HEK293 (cell line): Measurements from ENCODE around the gene RRBP1.

Experiments used
- CTCF ChIA-PET: fragments of 350-600 bp; formaldehyde crosslinking; extraction: SDS; loops from one replicate; lab custom pipeline; 2021; ENCODE audit warnings: antibody characterized with exemption; lab: Yijun Ruan, JAX
- POLR2A ChIA-PET: fragments of 300-600 bp; formaldehyde crosslinking; extraction: SDS; loops from one replicate; lab custom pipeline; 2020; ENCODE audit warnings: antibody characterized with exemption, inconsistent platforms; lab: Yijun Ruan, JAX
- H3K27ac ChIP-seq: fragments of 200-500 bp; sonication (Bioruptor generic); 2 replicates; pipeline ENCODE4 v1.5.1; 2014; ENCODE audit warnings: low read depth, low read length, control low read depth, inconsistent platforms; ENCODE audit errors: extremely low read depth
- H3K36me3 ChIP-seq, 2 experiments: fragments of 200-500 bp in 1 of 2; sonication (Bioruptor generic) in 1 of 2; 1 replicate in 1 of 2; 2 replicates in 1 of 2; pipeline ENCODE4 v1.5.1; 2014 to 2017; ENCODE audit warnings: inconsistent platforms in 2 of 2, low read length in 2 of 2; ENCODE audit not compliant: control insufficient read depth in 2 of 2, insufficient read depth in 1 of 2
- H3K4me1 ChIP-seq: fragments of 200-500 bp; sonication (Bioruptor generic); 2 replicates; pipeline ENCODE4 v1.5.1; 2014; ENCODE audit warnings: mild to moderate bottlenecking, low read length, inconsistent platforms; ENCODE audit not compliant: control insufficient read depth, insufficient read depth
- H3K4me3 ChIP-seq: 2 replicates; pipeline ENCODE4 v1.5.1; 2011; ENCODE audit warnings: low read depth, mild to moderate bottlenecking, control low read depth, low read length, moderate library complexity
- H3K9me3 ChIP-seq: fragments of 200-500 bp; sonication (Bioruptor generic); 2 replicates; pipeline ENCODE4 v1.5.1; 2014; ENCODE audit warnings: low read depth, low read length, inconsistent platforms; ENCODE audit not compliant: control insufficient read depth, insufficient read depth
- FEZF1 ChIP-seq: fragments of 450-650 bp; formaldehyde crosslinking; IDR thresholded peaks from 2 replicates; pipeline ENCODE4 v1.5.1; 2016; ENCODE audit warnings: missing biosample characterization, missing genetic modification characterization
- GFI1B ChIP-seq: fragments of 450-650 bp; formaldehyde crosslinking; IDR thresholded peaks from 2 replicates; pipeline ENCODE4 v1.5.1; 2016; ENCODE audit warnings: missing biosample characterization, missing genetic modification characterization
- HOXA7 ChIP-seq: sonication (generic); formaldehyde crosslinking; IDR thresholded peaks from 2 replicates; pipeline ENCODE4 v1.8.1; 2022; ENCODE audit warnings: missing genetic modification reagents, borderline replicate concordance
- KLF16 ChIP-seq: fragments of 450-650 bp; formaldehyde crosslinking; IDR thresholded peaks from 2 replicates; pipeline ENCODE4 v1.5.1; 2017; ENCODE audit warnings: missing biosample characterization, missing genetic modification characterization
- REPIN1 ChIP-seq: fragments of 450-650 bp; formaldehyde crosslinking; IDR thresholded peaks from 2 replicates; pipeline ENCODE4 v1.5.1; 2017; ENCODE audit warnings: missing biosample characterization, missing genetic modification characterization, low read depth
- ZNF112 ChIP-seq: fragments of 450-650 bp; formaldehyde crosslinking; IDR thresholded peaks from 2 replicates; pipeline ENCODE4 v1.5.0; 2017; ENCODE audit warnings: missing biosample characterization, missing genetic modification characterization
- ZNF16 ChIP-seq: fragments of 450-650 bp; formaldehyde crosslinking; IDR thresholded peaks from 2 replicates; pipeline ENCODE4 v1.5.1; 2016; ENCODE audit warnings: low read depth, missing biosample characterization, missing genetic modification characterization
- ZNF391 ChIP-seq: fragments of 450-650 bp; formaldehyde crosslinking; IDR thresholded peaks from 2 replicates; pipeline ENCODE4 v1.5.1; 2016; ENCODE audit warnings: low read depth, missing biosample characterization, missing genetic modification characterization, borderline replicate concordance
- ZNF518A ChIP-seq: fragments of 450-650 bp; formaldehyde crosslinking; conservative IDR thresholded peaks from 2 replicates; pipeline ENCODE4 v1.5.1; 2016; ENCODE audit warnings: low read depth, missing biosample characterization, missing genetic modification characterization
- ZNF654 ChIP-seq: fragments of 450-650 bp; formaldehyde crosslinking; IDR thresholded peaks from 2 replicates; pipeline ENCODE4 v1.5.1; 2016; ENCODE audit warnings: low read depth, missing biosample characterization, missing genetic modification characterization
- ZNF664 ChIP-seq: fragments of 450-650 bp; formaldehyde crosslinking; IDR thresholded peaks from 2 replicates; pipeline ENCODE4 v1.5.1; 2016; ENCODE audit warnings: missing biosample characterization, missing genetic modification characterization
- ZNF677 ChIP-seq: fragments of 450-650 bp; IDR thresholded peaks from 2 replicates; pipeline ENCODE4 v1.5.0; 2018; ENCODE audit warnings: missing biosample characterization, mild to moderate bottlenecking, missing genetic modification characterization, moderate library complexity
- ZSCAN30 ChIP-seq: fragments of 450-650 bp; IDR thresholded peaks from 2 replicates; pipeline ENCODE4 v1.5.1; 2018; ENCODE audit warnings: missing biosample characterization, mild to moderate bottlenecking, missing genetic modification characterization, moderate library complexity
- TF ChIP-seq, protein P1 (sequence below): fragments of 450-650 bp; formaldehyde crosslinking; IDR thresholded peaks from 2 replicates; pipeline ENCODE4; 2016; ENCODE audit warnings: missing biosample characterization, missing genetic modification characterization
- TF ChIP-seq, protein P2 (sequence below): fragments of 450-650 bp; formaldehyde crosslinking; IDR thresholded peaks from 2 replicates; pipeline ENCODE4 v1.5.1; 2017; ENCODE audit warnings: missing biosample characterization, missing genetic modification characterization
- TF ChIP-seq, protein P3 (sequence below): fragments of 450-650 bp; formaldehyde crosslinking; IDR thresholded peaks from 2 replicates; pipeline ENCODE4 v1.5.1; 2016; ENCODE audit warnings: missing biosample characterization, missing genetic modification characterization
- TF ChIP-seq, protein P4 (sequence below): fragments of 450-650 bp; formaldehyde crosslinking; IDR thresholded peaks from 2 replicates; pipeline ENCODE4 v1.5.1; 2016; ENCODE audit warnings: missing biosample characterization, missing genetic modification characterization

RRBP1 gene

GRCh38 chr20:17637413-17637780 lies 44.6 kb downstream of the RRBP1 start:
- ChIA-PET CTCF (no interaction called here), POLR2A (no interaction called here)
- Histone ChIP-seq H3K9me3 (no peaks in the 10 kb centered on the region), H3K27ac (no peak overlapping the region), H3K4me3 (no peak overlapping the region), H3K36me3 (peaks cover 0 to 89% of the 10 kb centered on the region in 2 experiments; a peak in 1 of 3 replicates), H3K4me1 (no peaks in the 10 kb centered on the region)
- TF ChIP-seq ZNF391 (tag by site-specific recombination) (no peak), GFI1B (tag by site-specific recombination) (no peak), ZNF654 (no peak), ZSCAN30 (tag by site-specific recombination) (no peak), KLF16 (tag by site-specific recombination) (no peak), REPIN1 (tag by site-specific recombination) (no peak), HOXA7 (CRISPR knock-in tag) (no peak), ZNF112 (tag by site-specific recombination) (no peak), ZNF518A (no peak), ZNF677 (no peak), ZNF664 (tag by site-specific recombination) (no peak), ZNF16 (tag by site-specific recombination) (no peak), FEZF1 (tag by site-specific recombination) (no peak)
- TF ChIP-seq, protein P1, sequence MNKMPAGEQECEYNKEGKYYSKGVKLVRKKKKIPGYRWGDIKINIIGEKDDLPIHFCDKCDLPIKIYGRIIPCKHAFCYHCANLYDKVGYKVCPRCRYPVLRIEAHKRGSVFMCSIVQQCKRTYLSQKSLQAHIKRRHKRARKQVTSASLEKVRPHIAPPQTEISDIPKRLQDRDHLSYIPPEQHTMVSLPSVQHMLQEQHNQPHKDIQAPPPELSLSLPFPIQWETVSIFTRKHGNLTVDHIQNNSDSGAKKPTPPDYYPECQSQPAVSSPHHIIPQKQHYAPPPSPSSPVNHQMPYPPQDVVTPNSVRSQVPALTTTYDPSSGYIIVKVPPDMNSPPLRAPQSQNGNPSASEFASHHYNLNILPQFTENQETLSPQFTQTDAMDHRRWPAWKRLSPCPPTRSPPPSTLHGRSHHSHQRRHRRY (tag by site-specific recombination): no peak
- TF ChIP-seq, protein P2, sequence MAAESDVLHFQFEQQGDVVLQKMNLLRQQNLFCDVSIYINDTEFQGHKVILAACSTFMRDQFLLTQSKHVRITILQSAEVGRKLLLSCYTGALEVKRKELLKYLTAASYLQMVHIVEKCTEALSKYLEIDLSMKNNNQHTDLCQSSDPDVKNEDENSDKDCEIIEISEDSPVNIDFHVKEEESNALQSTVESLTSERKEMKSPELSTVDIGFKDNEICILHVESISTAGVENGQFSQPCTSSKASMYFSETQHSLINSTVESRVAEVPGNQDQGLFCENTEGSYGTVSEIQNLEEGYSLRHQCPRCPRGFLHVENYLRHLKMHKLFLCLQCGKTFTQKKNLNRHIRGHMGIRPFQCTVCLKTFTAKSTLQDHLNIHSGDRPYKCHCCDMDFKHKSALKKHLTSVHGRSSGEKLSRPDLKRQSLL: no peak
- TF ChIP-seq, protein P3, sequence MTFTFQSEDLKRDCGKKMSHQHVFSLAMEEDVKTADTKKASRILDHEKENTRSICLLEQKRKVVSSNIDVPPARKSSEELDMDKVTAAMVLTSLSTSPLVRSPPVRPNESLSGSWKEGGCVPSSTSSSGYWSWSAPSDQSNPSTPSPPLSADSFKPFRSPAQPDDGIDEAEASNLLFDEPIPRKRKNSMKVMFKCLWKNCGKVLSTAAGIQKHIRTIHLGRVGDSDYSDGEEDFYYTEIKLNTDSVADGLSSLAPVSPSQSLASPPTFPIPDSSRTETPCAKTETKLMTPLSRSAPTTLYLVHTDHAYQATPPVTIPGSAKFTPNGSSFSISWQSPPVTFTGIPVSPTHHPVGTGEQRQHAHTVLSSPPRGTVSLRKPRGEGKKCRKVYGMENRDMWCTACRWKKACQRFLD: no peak
- TF ChIP-seq, protein P4, sequence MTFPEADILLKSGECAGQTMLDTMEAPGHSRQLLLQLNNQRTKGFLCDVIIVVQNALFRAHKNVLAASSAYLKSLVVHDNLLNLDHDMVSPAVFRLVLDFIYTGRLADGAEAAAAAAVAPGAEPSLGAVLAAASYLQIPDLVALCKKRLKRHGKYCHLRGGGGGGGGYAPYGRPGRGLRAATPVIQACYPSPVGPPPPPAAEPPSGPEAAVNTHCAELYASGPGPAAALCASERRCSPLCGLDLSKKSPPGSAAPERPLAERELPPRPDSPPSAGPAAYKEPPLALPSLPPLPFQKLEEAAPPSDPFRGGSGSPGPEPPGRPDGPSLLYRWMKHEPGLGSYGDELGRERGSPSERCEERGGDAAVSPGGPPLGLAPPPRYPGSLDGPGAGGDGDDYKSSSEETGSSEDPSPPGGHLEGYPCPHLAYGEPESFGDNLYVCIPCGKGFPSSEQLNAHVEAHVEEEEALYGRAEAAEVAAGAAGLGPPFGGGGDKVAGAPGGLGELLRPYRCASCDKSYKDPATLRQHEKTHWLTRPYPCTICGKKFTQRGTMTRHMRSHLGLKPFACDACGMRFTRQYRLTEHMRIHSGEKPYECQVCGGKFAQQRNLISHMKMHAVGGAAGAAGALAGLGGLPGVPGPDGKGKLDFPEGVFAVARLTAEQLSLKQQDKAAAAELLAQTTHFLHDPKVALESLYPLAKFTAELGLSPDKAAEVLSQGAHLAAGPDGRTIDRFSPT (tag by site-specific recombination): no peak
